VCaP (cell line): ENCODE data around the gene UNC5CL.

Experiments used
- H3K27ac ChIP-seq: fragments of 450-650 bp; 2 replicates; pipeline ENCODE4 v1.5.1; 2017
- CTCF ChIP-seq: fragments of 450-650 bp; conservative IDR thresholded peaks from 2 replicates; pipeline ENCODE4 v1.5.1; 2017; ENCODE audit warnings: mild to moderate bottlenecking, moderate library complexity

UNC5CL gene

DNA sequence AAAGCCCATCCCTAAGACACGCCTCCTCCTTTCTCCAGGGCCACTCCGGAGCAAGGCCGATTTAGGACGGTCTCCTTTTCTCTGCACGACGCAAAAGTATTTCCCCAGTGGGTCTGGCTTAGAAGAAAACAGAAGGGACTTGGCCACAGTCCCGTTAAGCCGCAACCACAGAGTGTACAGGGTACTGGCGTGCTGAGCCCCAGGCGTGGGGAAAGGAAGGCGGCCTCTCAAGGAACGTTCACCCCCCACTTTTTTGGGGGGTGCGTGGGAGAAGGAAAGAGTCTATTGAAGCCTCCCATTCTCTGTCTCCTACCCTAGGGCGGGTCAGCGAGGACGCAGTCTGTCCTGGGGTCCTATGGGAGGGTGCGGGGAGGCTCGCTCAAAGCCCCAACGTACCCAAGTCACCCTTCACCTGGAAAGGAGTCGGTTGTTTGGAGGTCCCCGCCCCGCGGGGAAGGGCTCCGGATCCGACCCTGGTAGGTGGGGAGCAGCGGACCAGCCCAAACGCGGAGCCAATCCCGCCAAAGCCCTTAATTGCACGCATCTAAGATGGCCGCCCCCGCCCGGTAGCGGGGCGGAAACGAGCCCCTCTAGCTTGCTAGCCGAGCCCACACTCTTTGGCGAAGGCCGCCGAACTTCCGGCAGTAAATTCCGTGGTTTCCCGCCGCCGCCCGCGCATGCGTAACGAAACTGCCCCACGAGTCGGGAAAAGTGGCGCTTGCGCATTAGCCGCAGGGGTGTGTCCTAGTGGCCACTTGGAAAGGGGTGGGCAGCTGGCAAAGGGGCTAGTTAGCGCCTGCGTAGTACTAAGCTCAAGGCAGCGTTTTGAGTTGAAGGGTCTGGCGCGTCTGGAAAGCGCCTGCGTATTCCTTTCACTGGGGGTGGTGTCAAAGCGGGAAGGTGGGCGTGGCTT, 33.2 kb upstream of the UNC5CL start, which contains the start of gene OARD1:
Gene OARD1 (minus strand): TSS at position 434 of the 913 bp plus-strand sequence. CDS start 722 bp downstream, outside the sequence.
- no peak for TF ChIP-seq CTCF

GRCh38 chr6:41071501-41071922, 32.5 kb upstream of the UNC5CL start:
- H3K27ac ChIP-seq: peak overlapping the region; percentile 99
- no peak for TF ChIP-seq CTCF

More for the DNA sequence above, 33.2 kb upstream of the UNC5CL start, which contains the start of gene OARD1:
- H3K27ac ChIP-seq: peak within 1 kb of the TSS; percentile 99

- TF ChIP-seq CTCF: peak; percentile 83
These were observed 27.9 kb upstream of the UNC5CL start for GRCh38 chr6:41066867-41067304.

DNA sequence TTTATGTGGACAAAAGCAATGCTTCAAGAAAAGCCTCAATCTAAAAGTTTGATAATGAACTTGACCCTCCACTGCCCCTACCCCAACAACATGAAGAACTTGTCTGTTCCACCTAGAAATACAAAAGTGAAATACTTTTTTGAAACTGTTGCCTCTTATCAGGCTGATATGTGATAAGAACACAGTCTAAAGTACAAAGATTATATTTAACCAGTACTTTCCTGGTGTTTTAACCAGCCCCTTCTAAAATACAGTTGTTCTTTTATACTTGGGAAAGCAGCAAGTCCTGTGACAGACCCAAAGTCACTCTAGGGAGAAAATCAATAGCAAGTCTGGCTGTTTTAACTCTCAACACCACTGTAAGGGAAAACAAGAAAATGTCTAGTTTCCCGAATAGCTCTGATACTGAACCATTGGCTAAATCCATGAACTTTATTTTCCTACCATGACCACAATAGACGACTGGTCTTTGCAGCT, 26.6 kb upstream of the UNC5CL start:
- H3K27ac ChIP-seq: no peak overlapping the region
- no peak for TF ChIP-seq CTCF

More at GRCh38 chr6:41066867-41067304, 27.9 kb upstream of the UNC5CL start:
- H3K27ac ChIP-seq: no peak overlapping the region

DNA sequence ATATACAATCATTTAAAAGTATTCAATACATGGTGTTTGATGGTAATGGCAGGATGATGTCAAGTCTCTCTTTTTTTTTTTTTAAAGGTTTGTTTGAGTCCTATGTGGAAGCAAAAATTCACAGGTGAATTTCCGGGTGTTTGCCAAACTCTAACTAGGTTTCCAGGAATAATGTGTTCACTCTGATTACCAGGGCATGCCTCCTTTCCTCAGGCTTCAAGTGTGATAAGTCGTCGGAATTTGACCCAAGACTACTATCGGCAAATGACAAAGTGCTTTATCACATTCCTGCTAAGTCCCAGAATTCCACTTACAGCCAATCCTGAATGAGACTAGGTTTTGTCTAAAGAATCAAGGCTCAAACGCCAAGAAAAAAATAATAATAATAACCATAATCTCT, 25.8 kb upstream of the UNC5CL start:
- TF ChIP-seq CTCF: no peak
- no peak overlapping the region for H3K27ac ChIP-seq

GRCh38 chr6:41063884-41064285, 24.9 kb upstream of the UNC5CL start:
- H3K27ac ChIP-seq: no peak overlapping the region
- no peak for TF ChIP-seq CTCF

GRCh38 chr6:41062056-41062455, 23.0 kb upstream of the UNC5CL start:
- TF ChIP-seq CTCF: no peak
- H3K27ac ChIP-seq: no peak overlapping the region
